ENCODE results near the gene UGP2.

Gene UGP2

GRCh38 chr2:63875131-63875527 is 33.4 kb downstream of the UGP2 start:
- TF ChIP-seq REST (IDR thresholded peaks at IDR 0.05; ENCODE audit: low read depth) (no peak), CREB1 (IDR thresholded peaks at IDR 0.05; ENCODE audit: low read depth) (no peak), ZBTB7A (IDR thresholded peaks at IDR 0.05; ENCODE audit: low read depth) (no peak), EGR1 (IDR thresholded peaks at IDR 0.05) (no peak), EP300 (IDR thresholded peaks at IDR 0.05; ENCODE audit: borderline replicate concordance) (no peak), TAF1 (IDR thresholded peaks at IDR 0.05; ENCODE audit: low read depth) (no peak), TEAD4 (IDR thresholded peaks at IDR 0.05) (no peak), MAX (IDR thresholded peaks at IDR 0.05) (no peak), CEBPB (IDR thresholded peaks at IDR 0.05) (no peak), YY1 (IDR thresholded peaks at IDR 0.05; ENCODE audit: low read depth) (no peak), RAD21 (IDR thresholded peaks at IDR 0.05; ENCODE audit: low read depth) (no peak), USF1 (IDR thresholded peaks at IDR 0.05) (no peak), FOXM1 (IDR thresholded peaks at IDR 0.05; ENCODE audit: borderline replicate concordance, low read depth) (no peak), TCF12 (IDR thresholded peaks at IDR 0.05; ENCODE audit: low read depth) (no peak), NFIC (IDR thresholded peaks at IDR 0.05) (no peak)

- TF ChIP-seq TCF12 (IDR thresholded peaks at IDR 0.05; ENCODE audit: low read depth): no peak
- TF ChIP-seq USF1 (IDR thresholded peaks at IDR 0.05): no peak
- no peak for TF ChIP-seq ZBTB7A (IDR thresholded peaks at IDR 0.05; ENCODE audit: low read depth)
- no peak for TF ChIP-seq CREB1 (IDR thresholded peaks at IDR 0.05; ENCODE audit: low read depth)
- no peak for TF ChIP-seq MAX (IDR thresholded peaks at IDR 0.05)
- TF ChIP-seq NFIC (IDR thresholded peaks at IDR 0.05): no peak
- no peak for TF ChIP-seq CEBPB (IDR thresholded peaks at IDR 0.05)
- TF ChIP-seq EGR1 (IDR thresholded peaks at IDR 0.05): no peak
- TF ChIP-seq EP300 (IDR thresholded peaks at IDR 0.05; ENCODE audit: borderline replicate concordance): no peak
- TF ChIP-seq RAD21 (IDR thresholded peaks at IDR 0.05; ENCODE audit: low read depth): no peak
- TF ChIP-seq TAF1 (IDR thresholded peaks at IDR 0.05; ENCODE audit: low read depth): no peak
- TF ChIP-seq TEAD4 (IDR thresholded peaks at IDR 0.05): no peak
- no peak for TF ChIP-seq REST (IDR thresholded peaks at IDR 0.05; ENCODE audit: low read depth)
- no peak for TF ChIP-seq FOXM1 (IDR thresholded peaks at IDR 0.05; ENCODE audit: borderline replicate concordance, low read depth)
- no peak for TF ChIP-seq YY1 (IDR thresholded peaks at IDR 0.05; ENCODE audit: low read depth)
Measured at GRCh38 chr2:63875559-63876245, 34.0 kb downstream of the UGP2 start.

GRCh38 chr2:63876311-63876710 is 34.6 kb downstream of the UGP2 start:
- TF ChIP-seq MAX (IDR thresholded peaks at IDR 0.05): no peak
- no peak for TF ChIP-seq CEBPB (IDR thresholded peaks at IDR 0.05)

GRCh38 chr2:63878486-63878885 is 36.8 kb downstream of the UGP2 start:
- no peak for TF ChIP-seq RAD21 (IDR thresholded peaks at IDR 0.05; ENCODE audit: low read depth)
- no peak for TF ChIP-seq EGR1 (IDR thresholded peaks at IDR 0.05)
- TF ChIP-seq FOXM1 (IDR thresholded peaks at IDR 0.05; ENCODE audit: borderline replicate concordance, low read depth): no peak
- no peak for TF ChIP-seq ZBTB7A (IDR thresholded peaks at IDR 0.05; ENCODE audit: low read depth)
- no peak for TF ChIP-seq CREB1 (IDR thresholded peaks at IDR 0.05; ENCODE audit: low read depth)
- no peak for TF ChIP-seq CEBPB (IDR thresholded peaks at IDR 0.05)
- no peak for TF ChIP-seq TCF12 (IDR thresholded peaks at IDR 0.05; ENCODE audit: low read depth)
- no peak for TF ChIP-seq USF1 (IDR thresholded peaks at IDR 0.05)
- TF ChIP-seq MAX (IDR thresholded peaks at IDR 0.05): no peak
- no peak for TF ChIP-seq NFIC (IDR thresholded peaks at IDR 0.05)
- no peak for TF ChIP-seq TAF1 (IDR thresholded peaks at IDR 0.05; ENCODE audit: low read depth)
- TF ChIP-seq REST (IDR thresholded peaks at IDR 0.05; ENCODE audit: low read depth): no peak
- no peak for TF ChIP-seq YY1 (IDR thresholded peaks at IDR 0.05; ENCODE audit: low read depth)
- TF ChIP-seq EP300 (IDR thresholded peaks at IDR 0.05; ENCODE audit: borderline replicate concordance): no peak

All from Ishikawa (cell line).